H1 (cell line): ENCODE data around the gene ARHGAP15.

Experiments
- CEBPB ChIP-seq: IDR thresholded peaks from 2 replicates; pipeline ENCODE4 v1.6.1; 2012; ENCODE audit warnings: low read depth, low read length
- CHD2 ChIP-seq: IDR thresholded peaks from 2 replicates; pipeline ENCODE4 v1.6.1; 2012; ENCODE audit warnings: low read length, improper control_type of control experiment
- EZH2 ChIP-seq: fragments of 200-600 bp; sonication (generic); IDR thresholded peaks from 2 replicates; pipeline ENCODE4 v1.7.1; 2012; ENCODE audit warnings: low read depth, mild to moderate bottlenecking, moderate library complexity, low read length, inconsistent platforms; ENCODE audit not compliant: severe bottlenecking
- JUN ChIP-seq: IDR thresholded peaks from 2 replicates; pipeline ENCODE4 v1.6.1; 2011; ENCODE audit warnings: low read depth, mild to moderate bottlenecking, improper control_type of control experiment, low read length
- MAFK ChIP-seq: IDR thresholded peaks from 2 replicates; pipeline ENCODE4 v1.6.1; 2012; ENCODE audit warnings: low read depth, mild to moderate bottlenecking, improper control_type of control experiment, low read length
- POLR2A ChIP-seq, 2 experiments: IDR thresholded peaks; 1 replicate in 1 of 2; 2 replicates in 1 of 2; pipeline ENCODE4 v1.6.1; 2011; ENCODE audit warnings: low read depth in 2 of 2, low read length in 2 of 2, mild to moderate bottlenecking in 2 of 2; ENCODE audit errors: control extremely low read depth in 1 of 2
- POLR2AphosphoS5 ChIP-seq: IDR thresholded peaks from 2 replicates; pipeline ENCODE4 v1.6.1; 2011; ENCODE audit warnings: low read depth, low read length
- RBBP5 ChIP-seq: IDR thresholded peaks from 2 replicates; pipeline ENCODE4 v1.7.1; 2012; ENCODE audit warnings: low read depth, mild to moderate bottlenecking, inconsistent platforms, low read length, moderate library complexity, borderline replicate concordance
- SAP30 ChIP-seq: fragments of 300-600 bp; sonication (generic); IDR thresholded peaks from 2 replicates; pipeline ENCODE4 v1.7.1; 2012; ENCODE audit warnings: low read length, moderate library complexity, mild to moderate bottlenecking, inconsistent platforms; ENCODE audit not compliant: insufficient read depth, insufficient replicate concordance
- TAF1 ChIP-seq: IDR thresholded peaks from 2 replicates; pipeline ENCODE4 v1.6.1; 2011; ENCODE audit warnings: mild to moderate bottlenecking, low read depth, low read length
- TF ChIP-seq, protein P1 (sequence below), 3 experiments: IDR thresholded peaks; 1 replicate in 2 of 3; 2 replicates in 1 of 3; pipeline versions ENCODE4 v1.5.1 to v1.6.1; 2011; ENCODE audit warnings: low read length in 3 of 3, mild to moderate bottlenecking in 3 of 3, inconsistent platforms in 2 of 3, low read depth in 1 of 3, moderate library complexity in 1 of 3; ENCODE audit not compliant: insufficient read depth in 1 of 3; ENCODE audit errors: control extremely low read depth in 1 of 3
- TF ChIP-seq, protein P2 (sequence below): IDR thresholded peaks from 2 replicates; pipeline ENCODE4 v1.6.1; 2011; ENCODE audit warnings: low read length, improper control_type of control experiment

DNA sequence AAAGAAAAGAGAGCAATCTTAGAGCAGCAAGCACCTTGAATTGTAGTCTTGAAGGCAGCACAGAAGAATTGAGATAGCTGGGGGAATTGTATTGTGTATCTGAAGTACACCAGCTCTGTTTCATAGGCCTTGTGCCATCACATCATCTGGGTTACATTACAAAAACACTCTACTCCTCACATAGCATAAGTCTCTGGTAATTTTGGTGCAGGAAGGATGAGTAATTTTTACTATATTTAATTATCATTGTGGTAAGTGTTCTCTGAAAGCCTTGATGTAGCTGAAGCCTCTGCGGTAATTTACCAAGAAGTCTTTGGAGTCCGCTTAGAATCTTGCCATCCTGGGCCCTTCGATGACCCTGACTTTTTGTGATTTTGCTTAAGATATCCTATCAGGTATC is 291.1 kb downstream of the ARHGAP15 start:
- TF ChIP-seq JUN (no peak), POLR2AphosphoS5 (no peak), TAF1 (no peak), MAFK (no peak), CEBPB (no peak), RBBP5 (no peak), POLR2A (IDR thresholded peaks at IDR 0.05; ENCODE audit: control extremely low read depth in 1 of 2, low read depth in 2 of 2, low read length in 2 of 2) (no peak), CHD2 (no peak), EZH2 (no peak), SAP30 (no peak)
- TF ChIP-seq, protein P1, sequence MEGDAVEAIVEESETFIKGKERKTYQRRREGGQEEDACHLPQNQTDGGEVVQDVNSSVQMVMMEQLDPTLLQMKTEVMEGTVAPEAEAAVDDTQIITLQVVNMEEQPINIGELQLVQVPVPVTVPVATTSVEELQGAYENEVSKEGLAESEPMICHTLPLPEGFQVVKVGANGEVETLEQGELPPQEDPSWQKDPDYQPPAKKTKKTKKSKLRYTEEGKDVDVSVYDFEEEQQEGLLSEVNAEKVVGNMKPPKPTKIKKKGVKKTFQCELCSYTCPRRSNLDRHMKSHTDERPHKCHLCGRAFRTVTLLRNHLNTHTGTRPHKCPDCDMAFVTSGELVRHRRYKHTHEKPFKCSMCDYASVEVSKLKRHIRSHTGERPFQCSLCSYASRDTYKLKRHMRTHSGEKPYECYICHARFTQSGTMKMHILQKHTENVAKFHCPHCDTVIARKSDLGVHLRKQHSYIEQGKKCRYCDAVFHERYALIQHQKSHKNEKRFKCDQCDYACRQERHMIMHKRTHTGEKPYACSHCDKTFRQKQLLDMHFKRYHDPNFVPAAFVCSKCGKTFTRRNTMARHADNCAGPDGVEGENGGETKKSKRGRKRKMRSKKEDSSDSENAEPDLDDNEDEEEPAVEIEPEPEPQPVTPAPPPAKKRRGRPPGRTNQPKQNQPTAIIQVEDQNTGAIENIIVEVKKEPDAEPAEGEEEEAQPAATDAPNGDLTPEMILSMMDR (IDR thresholded peaks at IDR 0.05; ENCODE audit: control extremely low read depth in 1 of 3, insufficient read depth in 1 of 3, low read depth in 1 of 3, low read length in 3 of 3): no peak
- TF ChIP-seq, protein P2, sequence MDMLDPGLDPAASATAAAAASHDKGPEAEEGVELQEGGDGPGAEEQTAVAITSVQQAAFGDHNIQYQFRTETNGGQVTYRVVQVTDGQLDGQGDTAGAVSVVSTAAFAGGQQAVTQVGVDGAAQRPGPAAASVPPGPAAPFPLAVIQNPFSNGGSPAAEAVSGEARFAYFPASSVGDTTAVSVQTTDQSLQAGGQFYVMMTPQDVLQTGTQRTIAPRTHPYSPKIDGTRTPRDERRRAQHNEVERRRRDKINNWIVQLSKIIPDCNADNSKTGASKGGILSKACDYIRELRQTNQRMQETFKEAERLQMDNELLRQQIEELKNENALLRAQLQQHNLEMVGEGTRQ: no peak
